ENCODE results near the gene TET1. TPM values are rescaled to one million over a fixed set of nuclear protein-coding genes. Genes with fewer than 3 reads are reported as not detected.

The TET1 gene
- total RNA-seq, 1 experiment from 2014 or later: 53.4 TPM

GRCh38 chr10:68600041-68600778, 40.1 kb downstream of the TET1 start:
- 0 out of 2 replicates have a peak overlapping the region, but pooled peaks have one; percentile 3 for H3K14ac ChIP-seq (ENCODE audit: insufficient read depth, low read length)
- no peaks in the 10 kb centered on the region; the same call in 1 of the 2 replicates for H3K4me1 ChIP-seq (ENCODE audit: insufficient read depth, low read length)
- Mint-ChIP-seq H3K9me3 (no peaks in the 10 kb centered on the region), H3K4me3 (peak overlapping the region; percentile 67 to 78), H3K4me1 (peaks cover 59 to 74% of the 10 kb centered on the region in 2 experiments), H3K27me3 (ENCODE audit: low read depth) (no peaks in the 10 kb centered on the region), H3K27ac (peak overlapping the region; percentile 97 to 98 (median 98)), H3K36me3 (ENCODE audit: insufficient read depth in 1 of 3, low read depth in 3 of 3) (peaks cover 6 to 39% (median 23%) of the 10 kb centered on the region in 3 experiments; a peak in 6 of 7 replicates)
- no peak overlapping the region for H3T11ph ChIP-seq (ENCODE audit: low read length)
- H2BK120ac ChIP-seq (ENCODE audit: low read depth, low read length, poor library complexity, severe bottlenecking): no peak overlapping the region
- no peak overlapping the region for H3K56ac ChIP-seq (ENCODE audit: insufficient read length, low read depth, low read length)
- peak overlapping the region; percentile 78 for H3K4me2 ChIP-seq (ENCODE audit: insufficient read depth, insufficient read length, low read length)
- no peak overlapping the region for H4K8ac ChIP-seq (replicated peaks; ENCODE audit: insufficient read length, low read depth, low read length)
- no peak overlapping the region for H4K91ac ChIP-seq (ENCODE audit: insufficient read length, low read depth, low read length)
- H2BK15ac ChIP-seq (ENCODE audit: low read depth, low read length): no peak overlapping the region
- no peak overlapping the region for H2AFZ ChIP-seq (ENCODE audit: low read length)
- H3K18ac ChIP-seq (ENCODE audit: insufficient read length, low read depth, low read length): peak overlapping the region; percentile 8
- H2BK12ac ChIP-seq (ENCODE audit: insufficient read length, low read depth, low read length): no peak overlapping the region
- peak; percentile 92 for DNase-seq
- no CpG with 5 or more reads among the region's 17 CpGs for WGBS (ENCODE audit: extremely low coverage, insufficient read length, low lambda C conversion rate)
- no peak overlapping the region for H2BK5ac ChIP-seq (ENCODE audit: insufficient read length, low read length)
- no peak overlapping the region for H2BK20ac ChIP-seq (ENCODE audit: low read depth, low read length, poor library complexity, severe bottlenecking)
- H3K23ac ChIP-seq (ENCODE audit: insufficient read length, low read depth, low read length): no peak overlapping the region
- H3K27me3 ChIP-seq (ENCODE audit: insufficient read depth, low read length): no peaks in the 10 kb centered on the region
- no peak overlapping the region for H3K4ac ChIP-seq (ENCODE audit: low read depth, low read length)
- no peaks in the 10 kb centered on the region for H3K79me1 ChIP-seq (ENCODE audit: insufficient read depth, low read depth, low read length, poor library complexity, severe bottlenecking)
- H4K5ac ChIP-seq (ENCODE audit: insufficient read length, low read depth, low read length): no peak overlapping the region
- no peak for TF ChIP-seq CTCF (conservative IDR thresholded peaks at IDR 0.05)
- peak overlapping the region; percentile 85 for H3K27ac ChIP-seq (ENCODE audit: insufficient read length, low read depth, low read length)
- no peaks in the 10 kb centered on the region for H3K9me3 ChIP-seq (ENCODE audit: control insufficient read depth, low read depth, low read length)
- H3K79me2 ChIP-seq (ENCODE audit: insufficient read depth, low read length): peaks cover 2% of the 10 kb centered on the region; the same call in 1 of the 2 replicates
- peaks cover 8% of the 10 kb centered on the region for H3K23me2 ChIP-seq (ENCODE audit: insufficient read length, low read depth, low read length, poor library complexity, severe bottlenecking)
- H2AK5ac ChIP-seq (ENCODE audit: insufficient read length, low read length): no peak overlapping the region
- H3K9ac ChIP-seq (ENCODE audit: extremely low read depth, insufficient read length, low read length): peak overlapping the region; percentile 61
- H4K20me1 ChIP-seq (ENCODE audit: control insufficient read depth, insufficient read depth, insufficient read length): no peaks in the 10 kb centered on the region
